ENCODE results near the gene ZNF319. TPM values are rescaled to one million over a fixed set of nuclear protein-coding genes. Genes with fewer than 3 reads are reported as not detected.

Gene ZNF319
- total and polyA plus RNA-seq, 2 of the 13 experiments (the other 11 are each of a cell fraction or from before 2014, with no cell fraction given): 2.4 to 3.6 TPM

DNA sequence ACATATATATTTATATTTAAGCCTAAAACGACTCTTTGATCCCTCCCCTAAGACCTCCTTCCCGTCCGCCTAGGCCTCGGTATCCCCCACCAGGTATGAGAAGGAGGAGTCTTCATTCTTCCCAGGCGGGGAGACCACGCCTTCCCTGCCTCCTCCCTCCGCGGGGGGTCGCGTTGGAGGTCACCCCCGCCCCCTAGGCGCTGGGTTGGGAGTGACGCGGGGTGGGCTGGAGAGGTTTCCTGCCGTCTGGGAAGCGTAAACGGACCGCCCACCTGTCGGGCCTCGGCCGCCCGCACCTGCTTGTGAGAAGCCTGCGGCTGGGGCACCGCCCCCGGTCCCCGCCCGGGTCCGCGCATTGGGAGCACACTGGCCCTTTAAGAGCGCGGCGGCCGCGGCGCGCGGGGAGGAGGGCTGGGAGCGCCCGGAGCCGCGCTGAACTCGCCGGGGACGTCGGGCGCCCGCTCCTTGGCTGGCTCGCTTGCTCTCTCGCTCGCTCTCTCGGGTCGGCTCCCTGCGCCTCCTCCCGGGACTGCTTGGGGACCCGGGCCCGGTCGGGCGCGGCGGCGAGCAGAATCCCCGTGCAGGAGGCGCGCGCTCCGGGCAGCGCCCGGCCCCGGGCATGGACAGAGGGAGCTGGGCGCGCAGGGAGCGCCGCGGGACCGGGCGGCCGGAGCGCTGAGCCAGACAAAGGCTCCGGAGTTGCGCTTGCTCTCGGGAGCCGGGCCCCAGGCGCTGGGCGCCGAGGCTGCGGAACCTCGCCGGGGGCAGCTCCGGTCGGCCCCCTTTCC lies 25.1 kb upstream of the ZNF319 start, which contains the start of gene MMP15 (continued):
- TF ChIP-seq ZBED4 (CRISPR knock-in tag; IDR thresholded peaks at IDR 0.05; ENCODE audit: borderline replicate concordance) (peak; percentile 35; the same call in 1 of the 2 replicates), CBFB (CRISPR knock-in tag; IDR thresholded peaks at IDR 0.05) (peak; percentile 77), HMG20B (CRISPR knock-in tag; conservative IDR thresholded peaks at IDR 0.05) (no peak), TFDP2 (CRISPR knock-in tag; IDR thresholded peaks at IDR 0.05) (peak; percentile 28; the same call in 1 of the 2 replicates), CREB1 (IDR thresholded peaks at IDR 0.05) (peak; percentile 68), CREB1 (CRISPR knock-in tag; IDR thresholded peaks at IDR 0.05) (no peak), TEAD3 (CRISPR knock-in tag; optimal IDR thresholded peaks at IDR 0.05; ENCODE audit: borderline replicate concordance) (peak; percentile 37), NR1H2 (CRISPR knock-in tag; IDR thresholded peaks at IDR 0.05; ENCODE audit: borderline replicate concordance, low read depth) (0 out of 2 replicates have a peak, but pooled peaks have one; percentile 23), ZNF790 (CRISPR knock-in tag; IDR thresholded peaks at IDR 0.05; ENCODE audit: borderline replicate concordance) (peak; percentile 96; the same call in 1 of the 2 replicates), AKAP8 (CRISPR knock-in tag; IDR thresholded peaks at IDR 0.05) (peak; percentile 3; the same call in 1 of the 2 replicates)
- TF ChIP-seq, protein P1, sequence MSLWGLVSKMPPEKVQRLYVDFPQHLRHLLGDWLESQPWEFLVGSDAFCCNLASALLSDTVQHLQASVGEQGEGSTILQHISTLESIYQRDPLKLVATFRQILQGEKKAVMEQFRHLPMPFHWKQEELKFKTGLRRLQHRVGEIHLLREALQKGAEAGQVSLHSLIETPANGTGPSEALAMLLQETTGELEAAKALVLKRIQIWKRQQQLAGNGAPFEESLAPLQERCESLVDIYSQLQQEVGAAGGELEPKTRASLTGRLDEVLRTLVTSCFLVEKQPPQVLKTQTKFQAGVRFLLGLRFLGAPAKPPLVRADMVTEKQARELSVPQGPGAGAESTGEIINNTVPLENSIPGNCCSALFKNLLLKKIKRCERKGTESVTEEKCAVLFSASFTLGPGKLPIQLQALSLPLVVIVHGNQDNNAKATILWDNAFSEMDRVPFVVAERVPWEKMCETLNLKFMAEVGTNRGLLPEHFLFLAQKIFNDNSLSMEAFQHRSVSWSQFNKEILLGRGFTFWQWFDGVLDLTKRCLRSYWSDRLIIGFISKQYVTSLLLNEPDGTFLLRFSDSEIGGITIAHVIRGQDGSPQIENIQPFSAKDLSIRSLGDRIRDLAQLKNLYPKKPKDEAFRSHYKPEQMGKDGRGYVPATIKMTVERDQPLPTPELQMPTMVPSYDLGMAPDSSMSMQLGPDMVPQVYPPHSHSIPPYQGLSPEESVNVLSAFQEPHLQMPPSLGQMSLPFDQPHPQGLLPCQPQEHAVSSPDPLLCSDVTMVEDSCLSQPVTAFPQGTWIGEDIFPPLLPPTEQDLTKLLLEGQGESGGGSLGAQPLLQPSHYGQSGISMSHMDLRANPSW (CRISPR knock-in tag; IDR thresholded peaks at IDR 0.05; ENCODE audit: borderline replicate concordance): 0 out of 2 replicates have a peak, but pooled peaks have one; percentile 73
- TF ChIP-seq, protein P2, sequence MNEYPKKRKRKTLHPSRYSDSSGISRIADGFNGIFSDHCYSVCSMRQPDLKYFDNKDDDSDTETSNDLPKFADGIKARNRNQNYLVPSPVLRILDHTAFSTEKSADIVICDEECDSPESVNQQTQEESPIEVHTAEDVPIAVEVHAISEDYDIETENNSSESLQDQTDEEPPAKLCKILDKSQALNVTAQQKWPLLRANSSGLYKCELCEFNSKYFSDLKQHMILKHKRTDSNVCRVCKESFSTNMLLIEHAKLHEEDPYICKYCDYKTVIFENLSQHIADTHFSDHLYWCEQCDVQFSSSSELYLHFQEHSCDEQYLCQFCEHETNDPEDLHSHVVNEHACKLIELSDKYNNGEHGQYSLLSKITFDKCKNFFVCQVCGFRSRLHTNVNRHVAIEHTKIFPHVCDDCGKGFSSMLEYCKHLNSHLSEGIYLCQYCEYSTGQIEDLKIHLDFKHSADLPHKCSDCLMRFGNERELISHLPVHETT (CRISPR knock-in tag; conservative IDR thresholded peaks at IDR 0.05): 0 out of 2 replicates have a peak, but pooled peaks have one; percentile 29
- TF ChIP-seq, protein P3, sequence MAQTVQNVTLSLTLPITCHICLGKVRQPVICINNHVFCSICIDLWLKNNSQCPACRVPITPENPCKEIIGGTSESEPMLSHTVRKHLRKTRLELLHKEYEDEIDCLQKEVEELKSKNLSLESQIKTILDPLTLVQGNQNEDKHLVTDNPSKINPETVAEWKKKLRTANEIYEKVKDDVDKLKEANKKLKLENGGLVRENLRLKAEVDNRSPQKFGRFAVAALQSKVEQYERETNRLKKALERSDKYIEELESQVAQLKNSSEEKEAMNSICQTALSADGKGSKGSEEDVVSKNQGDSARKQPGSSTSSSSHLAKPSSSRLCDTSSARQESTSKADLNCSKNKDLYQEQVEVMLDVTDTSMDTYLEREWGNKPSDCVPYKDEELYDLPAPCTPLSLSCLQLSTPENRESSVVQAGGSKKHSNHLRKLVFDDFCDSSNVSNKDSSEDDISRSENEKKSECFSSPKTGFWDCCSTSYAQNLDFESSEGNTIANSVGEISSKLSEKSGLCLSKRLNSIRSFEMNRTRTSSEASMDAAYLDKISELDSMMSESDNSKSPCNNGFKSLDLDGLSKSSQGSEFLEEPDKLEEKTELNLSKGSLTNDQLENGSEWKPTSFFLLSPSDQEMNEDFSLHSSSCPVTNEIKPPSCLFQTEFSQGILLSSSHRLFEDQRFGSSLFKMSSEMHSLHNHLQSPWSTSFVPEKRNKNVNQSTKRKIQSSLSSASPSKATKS (CRISPR knock-in tag; IDR thresholded peaks at IDR 0.05): no peak; the same call in 1 of the 2 replicates
- TF ChIP-seq, protein P4, sequence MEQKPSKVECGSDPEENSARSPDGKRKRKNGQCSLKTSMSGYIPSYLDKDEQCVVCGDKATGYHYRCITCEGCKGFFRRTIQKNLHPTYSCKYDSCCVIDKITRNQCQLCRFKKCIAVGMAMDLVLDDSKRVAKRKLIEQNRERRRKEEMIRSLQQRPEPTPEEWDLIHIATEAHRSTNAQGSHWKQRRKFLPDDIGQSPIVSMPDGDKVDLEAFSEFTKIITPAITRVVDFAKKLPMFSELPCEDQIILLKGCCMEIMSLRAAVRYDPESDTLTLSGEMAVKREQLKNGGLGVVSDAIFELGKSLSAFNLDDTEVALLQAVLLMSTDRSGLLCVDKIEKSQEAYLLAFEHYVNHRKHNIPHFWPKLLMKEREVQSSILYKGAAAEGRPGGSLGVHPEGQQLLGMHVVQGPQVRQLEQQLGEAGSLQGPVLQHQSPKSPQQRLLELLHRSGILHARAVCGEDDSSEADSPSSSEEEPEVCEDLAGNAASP (CRISPR knock-in tag; IDR thresholded peaks at IDR 0.05; ENCODE audit: borderline replicate concordance): peak; percentile 10; the same call in 1 of the 2 replicates
